GM18868 (cell line): Measurements from ENCODE around the gene SAMD14.

Experiments used
- ATAC-seq: cut with Tn5 transposase; IDR thresholded peaks from one replicate; pipeline ENCODE4 v1.9.1; 2021; ENCODE audit warnings: mild to moderate bottlenecking, moderate library complexity; ENCODE audit not compliant: unreplicated experiment

SAMD14 gene

GRCh38 chr17:50133769-50134099, 3.8 kb upstream of the SAMD14 start:
- no peak for ATAC-seq

- ATAC-seq, result no peak
These were observed 3.2 kb upstream of the SAMD14 start for GRCh38 chr17:50133028-50133768.

- no peak for ATAC-seq
These were observed 2.3 kb upstream of the SAMD14 start for GRCh38 chr17:50132104-50132794.

GRCh38 chr17:50130559-50131305, 772 bp upstream of the SAMD14 start:
- ATAC-seq, result no peak

- no peak for ATAC-seq
These were observed 620 bp downstream of the SAMD14 start for GRCh38 chr17:50129353-50129727.

GRCh38 chr17:50128441-50129352, 1.3 kb downstream of the SAMD14 start:
- no peak for ATAC-seq

GRCh38 chr17:50127697-50128361, 2.1 kb downstream of the SAMD14 start:
- no peak for ATAC-seq

GRCh38 chr17:50125420-50125997, 4.5 kb downstream of the SAMD14 start:
- ATAC-seq, result no peak

- no peak for ATAC-seq
These were observed 6.2 kb downstream of the SAMD14 start for GRCh38 chr17:50123649-50124349.

- ATAC-seq, result no peak
These were observed 7.0 kb downstream of the SAMD14 start for GRCh38 chr17:50122945-50123344.

- no peak for ATAC-seq
These were observed 9.3 kb downstream of the SAMD14 start for GRCh38 chr17:50120475-50121253.

- no peak for ATAC-seq
These were observed 11.1 kb downstream of the SAMD14 start for GRCh38 chr17:50118828-50119218.

- ATAC-seq, result no peak
These were observed 11.7 kb downstream of the SAMD14 start for GRCh38 chr17:50118076-50118827.

GRCh38 chr17:50117202-50118051, 12.5 kb downstream of the SAMD14 start:
- peak; percentile 45 for ATAC-seq

- ATAC-seq, result no peak
These were observed 14.2 kb downstream of the SAMD14 start for GRCh38 chr17:50115756-50116155.

- ATAC-seq, result no peak
These were observed 15.1 kb downstream of the SAMD14 start for GRCh38 chr17:50114849-50115357.

GRCh38 chr17:50114401-50114800, 15.6 kb downstream of the SAMD14 start:
- ATAC-seq, result no peak
